Bronchial epithelial cell (primary cell): ENCODE results near the gene ERH. TPM values are rescaled to one million over a fixed set of nuclear protein-coding genes. Genes with fewer than 3 reads are reported as not detected.

Experiments
- DNase-seq: peaks from one replicate; pipeline ENCODE4 v3.0.0-alpha.2; 2010; ENCODE audit warnings: low read depth
- FAIRE-seq: peaks from 2 replicates; lab custom pipeline; 2011; peaks lifted over from hg19 to GRCh38; lab: Jason Lieb, UNC
- H3K27me3 ChIP-seq: 2 replicates; pipeline ENCODE4 v1.5.1; 2011; ENCODE audit warnings: low read length; ENCODE audit not compliant: control insufficient read depth, insufficient read depth
- H3K36me3 ChIP-seq: 2 replicates; pipeline ENCODE4 v1.5.1; 2011; ENCODE audit warnings: low read length; ENCODE audit not compliant: control insufficient read depth, insufficient read depth
- H3K4me3 ChIP-seq: 2 replicates; pipeline ENCODE4 v1.5.1; 2011; ENCODE audit warnings: mild to moderate bottlenecking, low read depth, low read length, control low read depth
- total RNA-seq: library from RNA; depleted of rRNA; stranded (reverse); fragments of >200 nt; gene quantifications from 2 replicates; pipeline ENCODE4 v1.2.1, GENCODE V29; 2014
- TF ChIP-seq, protein P1 (sequence below): IDR thresholded peaks from 2 replicates; pipeline ENCODE4 v1.5.1; 2011; ENCODE audit warnings: mild to moderate bottlenecking, moderate library complexity, low read length, control low read depth, inconsistent platforms; ENCODE audit not compliant: insufficient read depth, severe bottlenecking

Gene ERH
- total RNA-seq, 1 donor from 2014 or later, result 91.6 TPM

DNA sequence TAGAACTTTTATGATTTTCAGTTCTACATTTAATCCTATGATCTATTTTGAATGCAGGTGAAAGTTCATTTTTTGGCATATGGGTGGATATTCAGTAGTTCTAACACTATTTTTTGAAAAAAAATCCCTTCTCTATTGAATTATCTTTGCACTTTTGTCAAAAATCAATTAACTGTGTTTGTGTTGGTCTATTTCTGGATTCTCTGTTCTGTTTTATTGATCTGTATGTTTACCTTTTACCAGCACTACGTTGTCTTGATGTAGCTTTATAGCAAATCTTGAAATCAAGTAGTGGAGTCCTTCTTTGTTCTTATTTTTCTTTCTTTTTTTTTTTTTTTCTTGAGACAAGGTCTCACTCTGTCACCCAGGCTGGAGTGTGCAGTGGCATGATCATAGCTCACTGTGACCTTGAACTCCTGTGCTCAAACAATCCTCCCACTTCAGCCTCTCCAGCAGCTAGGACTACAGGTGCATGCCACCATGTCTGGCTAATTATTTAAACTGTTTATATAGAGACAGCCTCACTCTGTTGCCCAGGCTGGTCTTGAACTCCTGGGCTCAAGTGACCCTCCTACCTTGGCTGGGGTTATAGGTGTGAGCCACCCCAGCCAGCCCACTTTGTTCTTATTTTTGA is 32.3 kb upstream of the ERH start:
- Histone ChIP-seq H3K36me3 (peaks cover 2% of the 10 kb centered on the region), H3K27me3 (no peaks in the 10 kb centered on the region), H3K4me3 (no peak overlapping the region)
- FAIRE-seq (no peak), DNase-seq (no peak)
- TF ChIP-seq, protein P1, sequence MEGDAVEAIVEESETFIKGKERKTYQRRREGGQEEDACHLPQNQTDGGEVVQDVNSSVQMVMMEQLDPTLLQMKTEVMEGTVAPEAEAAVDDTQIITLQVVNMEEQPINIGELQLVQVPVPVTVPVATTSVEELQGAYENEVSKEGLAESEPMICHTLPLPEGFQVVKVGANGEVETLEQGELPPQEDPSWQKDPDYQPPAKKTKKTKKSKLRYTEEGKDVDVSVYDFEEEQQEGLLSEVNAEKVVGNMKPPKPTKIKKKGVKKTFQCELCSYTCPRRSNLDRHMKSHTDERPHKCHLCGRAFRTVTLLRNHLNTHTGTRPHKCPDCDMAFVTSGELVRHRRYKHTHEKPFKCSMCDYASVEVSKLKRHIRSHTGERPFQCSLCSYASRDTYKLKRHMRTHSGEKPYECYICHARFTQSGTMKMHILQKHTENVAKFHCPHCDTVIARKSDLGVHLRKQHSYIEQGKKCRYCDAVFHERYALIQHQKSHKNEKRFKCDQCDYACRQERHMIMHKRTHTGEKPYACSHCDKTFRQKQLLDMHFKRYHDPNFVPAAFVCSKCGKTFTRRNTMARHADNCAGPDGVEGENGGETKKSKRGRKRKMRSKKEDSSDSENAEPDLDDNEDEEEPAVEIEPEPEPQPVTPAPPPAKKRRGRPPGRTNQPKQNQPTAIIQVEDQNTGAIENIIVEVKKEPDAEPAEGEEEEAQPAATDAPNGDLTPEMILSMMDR, result no peak

DNA sequence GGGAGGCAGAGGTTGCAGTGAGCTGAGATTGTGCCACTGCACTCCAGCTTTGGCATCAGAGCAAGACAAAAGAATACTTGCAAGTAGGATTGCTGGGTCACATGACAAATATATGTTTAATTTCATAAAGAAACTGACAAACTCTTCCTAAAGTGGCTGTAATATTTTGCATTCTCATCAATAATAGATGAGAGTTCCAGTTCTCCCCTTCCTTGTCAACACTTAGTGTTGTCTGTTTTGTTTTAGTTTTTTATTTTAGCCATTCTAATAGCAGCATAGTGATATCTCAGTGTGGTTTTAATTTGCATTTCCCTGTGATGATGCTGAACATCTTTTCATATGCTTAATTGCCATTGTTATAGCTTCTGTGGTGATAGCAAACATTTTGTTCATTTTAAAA is 31.5 kb upstream of the ERH start:
- FAIRE-seq, result no peak
- TF ChIP-seq, protein P1, result no peak
- Histone ChIP-seq H3K4me3 (no peak overlapping the region), H3K36me3 (peaks cover 2% of the 10 kb centered on the region), H3K27me3 (no peaks in the 10 kb centered on the region)
- DNase-seq, result no peak

- no peak for DNase-seq
- no peaks in the 10 kb centered on the region for H3K27me3 ChIP-seq
- H3K4me3 ChIP-seq, result no peak overlapping the region
- TF ChIP-seq, protein P1, result no peak
- H3K36me3 ChIP-seq, result peaks cover 3% of the 10 kb centered on the region
- no peak for FAIRE-seq
Observed at GRCh38 chr14:69428289-69428998, 30.3 kb upstream of the ERH start.

DNA sequence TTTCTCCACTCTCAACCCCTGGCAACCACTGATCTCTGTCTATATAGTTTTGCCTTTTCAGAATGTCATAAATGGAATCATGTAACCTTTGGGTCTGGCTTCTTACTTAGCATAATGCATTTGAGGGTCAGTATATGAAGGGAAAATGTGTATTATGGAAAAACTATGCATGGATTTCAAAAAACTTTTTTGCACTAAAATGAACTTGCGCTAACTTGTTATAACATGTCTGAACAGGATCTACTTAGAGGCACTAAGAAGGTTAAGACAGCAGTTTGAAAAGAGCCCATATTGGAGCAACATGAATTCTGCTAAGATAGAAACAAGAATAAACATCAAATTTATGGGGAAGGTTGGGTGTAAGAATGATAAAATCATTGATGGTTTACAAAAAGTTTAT is 29.5 kb upstream of the ERH start:
- FAIRE-seq (no peak), DNase-seq (peak; percentile 60)
- TF ChIP-seq, protein P1, result no peak

GRCh38 chr14:69424149-69424923 is 26.2 kb upstream of the ERH start:
- TF ChIP-seq, protein P1, result no peak
- FAIRE-seq, result no peak

More for the DNA sequence above, 29.5 kb upstream of the ERH start:
- Histone ChIP-seq H3K4me3 (no peak overlapping the region), H3K36me3 (peaks cover 3% of the 10 kb centered on the region), H3K27me3 (no peaks in the 10 kb centered on the region)

More at GRCh38 chr14:69424149-69424923, 26.2 kb upstream of the ERH start:
- Histone ChIP-seq H3K27me3 (no peaks in the 10 kb centered on the region), H3K4me3 (no peak overlapping the region), H3K36me3 (peaks cover 3% of the 10 kb centered on the region)
- peak; percentile 18 for DNase-seq
